GM23248 (cell line): ENCODE results near the gene SMIM44.

Source experiments
- EZH2 ChIP-seq: fragments of 200-600 bp; sonication (generic); IDR thresholded peaks from 2 replicates; pipeline ENCODE4 v1.6.1; 2018; ENCODE audit warnings: antibody characterized with exemption, mild to moderate bottlenecking; ENCODE audit not compliant: insufficient read depth, poor library complexity, severe bottlenecking
- EZH2phosphoT487 ChIP-seq: fragments of 200-600 bp; sonication (generic); IDR thresholded peaks from 2 replicates; pipeline ENCODE4 v1.6.1; 2018; ENCODE audit warnings: antibody characterized with exemption, moderate library complexity, mild to moderate bottlenecking, low read depth; ENCODE audit not compliant: insufficient read depth

- TF ChIP-seq EZH2 (no peak), EZH2phosphoT487 (no peak)
These were observed 12.6 kb downstream of the SMIM44 start for GRCh38 chr19:3470500-3471128.
